HEK293 (cell line): ENCODE results near the gene HSPA14.
"Not testable (repeated sequence)": the region's sequence is repeated elsewhere in the genome, so short reads cannot be mapped to it uniquely, and the experiment has no call there.

Source experiments
- AEBP2 ChIP-seq: fragments of 450-650 bp; formaldehyde crosslinking; IDR thresholded peaks from 2 replicates; pipeline ENCODE4 v1.5.1; 2016; ENCODE audit warnings: missing biosample characterization, missing genetic modification characterization, borderline replicate concordance
- CTCF ChIP-seq: fragments of 450-650 bp; formaldehyde crosslinking; IDR thresholded peaks from 2 replicates; pipeline ENCODE4 v1.5.1; 2016; ENCODE audit warnings: missing biosample characterization, missing genetic modification characterization
- SETDB1 ChIP-seq: IDR thresholded peaks from one replicate; pipeline ENCODE4 v1.6.1; 2017; ENCODE audit warnings: mild to moderate bottlenecking, low read length, moderate library complexity, mixed read lengths; ENCODE audit not compliant: insufficient read length
- SP2 ChIP-seq: fragments of 450-650 bp; formaldehyde crosslinking; IDR thresholded peaks from 2 replicates; pipeline ENCODE4 v1.5.1; 2016; ENCODE audit warnings: missing biosample characterization, missing genetic modification characterization
- ZFP3 ChIP-seq: fragments of 450-650 bp; formaldehyde crosslinking; IDR thresholded peaks from 2 replicates; pipeline ENCODE4 v1.5.1; 2016; ENCODE audit warnings: low read depth, missing biosample characterization, missing genetic modification characterization
- ZNF513 ChIP-seq: fragments of 450-650 bp; IDR thresholded peaks from 2 replicates; pipeline ENCODE4 v1.5.1; 2018; ENCODE audit warnings: missing biosample characterization, missing genetic modification characterization
- TF ChIP-seq, protein P1 (sequence below): fragments of 450-650 bp; formaldehyde crosslinking; IDR thresholded peaks from 2 replicates; pipeline ENCODE4 v1.5.1; 2016; ENCODE audit warnings: missing biosample characterization, missing genetic modification characterization

GRCh38 chr10:14816717-14817116 lies 21.4 kb upstream of the HSPA14 start:
- not testable (repeated sequence) for TF ChIP-seq CTCF; ZFP3 (tag by site-specific recombination); SETDB1; SP2 (tag by site-specific recombination); ZNF513 (tag by site-specific recombination); AEBP2 (tag by site-specific recombination)
- TF ChIP-seq, protein P1, sequence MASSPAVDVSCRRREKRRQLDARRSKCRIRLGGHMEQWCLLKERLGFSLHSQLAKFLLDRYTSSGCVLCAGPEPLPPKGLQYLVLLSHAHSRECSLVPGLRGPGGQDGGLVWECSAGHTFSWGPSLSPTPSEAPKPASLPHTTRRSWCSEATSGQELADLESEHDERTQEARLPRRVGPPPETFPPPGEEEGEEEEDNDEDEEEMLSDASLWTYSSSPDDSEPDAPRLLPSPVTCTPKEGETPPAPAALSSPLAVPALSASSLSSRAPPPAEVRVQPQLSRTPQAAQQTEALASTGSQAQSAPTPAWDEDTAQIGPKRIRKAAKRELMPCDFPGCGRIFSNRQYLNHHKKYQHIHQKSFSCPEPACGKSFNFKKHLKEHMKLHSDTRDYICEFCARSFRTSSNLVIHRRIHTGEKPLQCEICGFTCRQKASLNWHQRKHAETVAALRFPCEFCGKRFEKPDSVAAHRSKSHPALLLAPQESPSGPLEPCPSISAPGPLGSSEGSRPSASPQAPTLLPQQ (tag by site-specific recombination) = not testable (repeated sequence)
